HEK293T (cell line): ENCODE data around the gene RPL35.

Experiments used
- CTCF ChIA-PET: fragments of 350-600 bp; formaldehyde crosslinking; extraction: SDS; loops from one replicate; lab custom pipeline; 2021; ENCODE audit warnings: antibody characterized with exemption, inconsistent platforms; lab: Yijun Ruan, JAX
- POLR2A ChIA-PET: fragments of 350-600 bp; formaldehyde crosslinking; extraction: SDS; loops from one replicate; lab custom pipeline; 2020; ENCODE audit warnings: antibody characterized with exemption, inconsistent platforms; lab: Yijun Ruan, JAX
- DNase-seq: peaks from one replicate; pipeline ENCODE4 v3.0.0; 2012; ENCODE audit warnings: mixed read lengths; ENCODE audit errors: extremely low spot score
- ARNT ChIP-seq: fragments of 450-650 bp; IDR thresholded peaks from 2 replicates; pipeline ENCODE4 v1.6.1; 2017; ENCODE audit warnings: mild to moderate bottlenecking
- BHLHE40 ChIP-seq: fragments of 450-650 bp; IDR thresholded peaks from 2 replicates; pipeline ENCODE4 v1.6.1; 2016; ENCODE audit warnings: mild to moderate bottlenecking, moderate library complexity, borderline replicate concordance
- CTBP1 ChIP-seq: fragments of 450-650 bp; IDR thresholded peaks from 2 replicates; pipeline ENCODE4 v1.6.1; 2016; ENCODE audit warnings: borderline replicate concordance
- ELF4 ChIP-seq: fragments of 450-650 bp; IDR thresholded peaks from 2 replicates; pipeline ENCODE4 v1.6.1; 2017; ENCODE audit warnings: antibody characterized with exemption
- FOXA1 ChIP-seq: fragments of 450-650 bp; IDR thresholded peaks from 2 replicates; pipeline ENCODE4 v1.6.1; 2016; ENCODE audit warnings: mild to moderate bottlenecking
- FOXK2 ChIP-seq: fragments of 450-650 bp; IDR thresholded peaks from 2 replicates; pipeline ENCODE4 v1.6.1; 2016; ENCODE audit warnings: mild to moderate bottlenecking
- FOXM1 ChIP-seq: fragments of 450-650 bp; IDR thresholded peaks from 2 replicates; pipeline ENCODE4 v1.6.1; 2017; ENCODE audit warnings: mild to moderate bottlenecking, borderline replicate concordance
- HDGF ChIP-seq: fragments of 450-650 bp; IDR thresholded peaks from 2 replicates; pipeline ENCODE4 v1.6.1; 2017; ENCODE audit warnings: antibody characterized with exemption, borderline replicate concordance
- L3MBTL2 ChIP-seq: fragments of 450-650 bp; conservative IDR thresholded peaks from 2 replicates; pipeline ENCODE4 v1.6.1; 2016; ENCODE audit warnings: mild to moderate bottlenecking
- LEF1 ChIP-seq: fragments of 450-650 bp; IDR thresholded peaks from 2 replicates; pipeline ENCODE4 v1.6.1; 2017; ENCODE audit warnings: mild to moderate bottlenecking, borderline replicate concordance
- NFRKB ChIP-seq: fragments of 450-650 bp; IDR thresholded peaks from 2 replicates; pipeline ENCODE4 v1.6.1; 2016; ENCODE audit warnings: mild to moderate bottlenecking, moderate library complexity
- SP1 ChIP-seq: fragments of 450-650 bp; IDR thresholded peaks from 2 replicates; pipeline ENCODE4 v1.6.1; 2017
- SUZ12 ChIP-seq: fragments of 450-650 bp; IDR thresholded peaks from 2 replicates; pipeline ENCODE4 v1.6.1; 2016; ENCODE audit warnings: mild to moderate bottlenecking
- TARDBP ChIP-seq: fragments of 450-650 bp; IDR thresholded peaks from 2 replicates; pipeline ENCODE4 v1.6.1; 2016
- ZNF384 ChIP-seq: fragments of 450-650 bp; IDR thresholded peaks from 2 replicates; pipeline ENCODE4 v1.6.1; 2016
- TF ChIP-seq, protein P1 (sequence below): fragments of 450-650 bp; IDR thresholded peaks from 2 replicates; pipeline ENCODE4 v1.6.1; 2016

RPL35 gene

DNA sequence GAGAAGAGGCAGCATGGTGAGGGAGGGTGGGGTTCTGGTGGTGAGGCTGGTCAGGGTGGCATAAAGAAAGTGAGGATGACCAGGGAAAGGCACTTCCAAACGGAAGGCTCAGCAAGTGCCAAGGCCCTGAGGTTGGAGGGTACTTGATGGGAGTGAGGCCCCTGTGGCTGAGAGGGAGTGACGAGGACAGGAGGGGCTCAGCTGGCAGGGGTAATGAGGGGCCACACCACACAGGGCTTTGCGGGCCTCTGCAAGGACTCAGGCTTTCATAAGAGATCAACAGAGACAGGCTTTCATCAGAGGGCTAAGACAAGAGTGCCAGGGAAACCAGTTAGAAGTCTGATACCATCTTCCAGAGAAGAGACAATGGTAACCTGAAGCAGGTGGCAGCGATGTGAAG lies 23.8 kb upstream of the RPL35 start:
- TF ChIP-seq FOXK2 = no peak
- no peak for TF ChIP-seq SP1
- TF ChIP-seq HDGF = no peak
- TF ChIP-seq CTBP1 = no peak
- no peak for TF ChIP-seq ZNF384
- TF ChIP-seq, protein P1, sequence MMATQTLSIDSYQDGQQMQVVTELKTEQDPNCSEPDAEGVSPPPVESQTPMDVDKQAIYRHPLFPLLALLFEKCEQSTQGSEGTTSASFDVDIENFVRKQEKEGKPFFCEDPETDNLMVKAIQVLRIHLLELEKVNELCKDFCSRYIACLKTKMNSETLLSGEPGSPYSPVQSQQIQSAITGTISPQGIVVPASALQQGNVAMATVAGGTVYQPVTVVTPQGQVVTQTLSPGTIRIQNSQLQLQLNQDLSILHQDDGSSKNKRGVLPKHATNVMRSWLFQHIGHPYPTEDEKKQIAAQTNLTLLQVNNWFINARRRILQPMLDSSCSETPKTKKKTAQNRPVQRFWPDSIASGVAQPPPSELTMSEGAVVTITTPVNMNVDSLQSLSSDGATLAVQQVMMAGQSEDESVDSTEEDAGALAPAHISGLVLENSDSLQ = no peak
- no peak for TF ChIP-seq FOXM1
- TF ChIP-seq L3MBTL2 = no peak
- TF ChIP-seq SUZ12 = no peak
- no peak for TF ChIP-seq BHLHE40
- no peak for TF ChIP-seq TARDBP
- no peak for TF ChIP-seq ARNT
- TF ChIP-seq ELF4 = no peak
- TF ChIP-seq NFRKB = no peak
- no peak for TF ChIP-seq FOXA1
- TF ChIP-seq LEF1 = no peak
- no peak for DNase-seq
- ChIA-PET POLR2A (no interaction called here), CTCF (no interaction called here)

DNA sequence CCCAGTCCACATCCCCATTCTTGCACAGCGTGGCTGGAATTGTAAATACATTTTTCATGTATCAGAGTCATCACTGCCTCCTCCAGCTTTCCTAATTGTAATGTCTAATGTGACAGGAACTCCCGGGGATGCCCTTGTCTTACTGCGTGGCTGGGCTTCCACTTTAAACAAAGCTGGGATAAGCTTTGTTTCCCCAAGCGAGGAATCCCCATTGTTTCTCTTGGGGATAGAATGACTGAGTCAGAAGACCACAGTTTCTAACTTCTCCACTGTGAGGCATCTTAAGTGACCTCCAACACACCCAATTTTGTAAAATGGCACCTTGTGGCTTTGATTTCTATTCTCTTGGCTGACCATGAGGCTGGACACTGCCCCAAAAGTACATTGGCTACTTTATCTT lies 22.6 kb upstream of the RPL35 start:
- no peak for DNase-seq
- no peak for TF ChIP-seq SUZ12
- TF ChIP-seq SP1 = no peak
- TF ChIP-seq CTBP1 = no peak
- TF ChIP-seq, protein P1 = no peak
- TF ChIP-seq HDGF = no peak
- POLR2A ChIA-PET = no interaction called here
- CTCF ChIA-PET = no interaction called here

DNA sequence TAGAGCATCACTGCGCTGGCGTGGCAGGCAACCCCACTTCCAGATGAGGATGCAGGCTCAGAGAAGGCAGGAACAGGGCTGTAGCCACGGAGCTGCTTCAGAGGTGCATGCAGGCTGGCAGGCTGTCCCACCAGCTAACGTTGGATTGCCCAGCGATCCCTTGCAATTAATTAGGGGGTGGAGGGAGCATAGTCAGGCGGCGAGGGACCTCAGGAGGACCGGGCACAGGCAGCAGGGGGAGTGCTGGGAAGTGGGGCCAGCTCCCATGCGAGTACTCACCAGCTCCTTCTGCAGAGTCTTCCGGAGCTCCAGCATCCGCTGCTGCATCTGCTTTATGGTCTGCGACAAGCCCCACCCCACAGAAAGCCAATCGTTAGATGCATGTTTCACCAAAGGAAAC lies 20.5 kb upstream of the RPL35 start:
- TF ChIP-seq L3MBTL2 = no peak
- no peak for TF ChIP-seq BHLHE40
- no peak for TF ChIP-seq SUZ12
- no peak for TF ChIP-seq ELF4
- TF ChIP-seq CTBP1 = no peak
- no peak for TF ChIP-seq ARNT
- CTCF ChIA-PET = no interaction called here
- POLR2A ChIA-PET = no interaction called here
- no peak for DNase-seq

DNA sequence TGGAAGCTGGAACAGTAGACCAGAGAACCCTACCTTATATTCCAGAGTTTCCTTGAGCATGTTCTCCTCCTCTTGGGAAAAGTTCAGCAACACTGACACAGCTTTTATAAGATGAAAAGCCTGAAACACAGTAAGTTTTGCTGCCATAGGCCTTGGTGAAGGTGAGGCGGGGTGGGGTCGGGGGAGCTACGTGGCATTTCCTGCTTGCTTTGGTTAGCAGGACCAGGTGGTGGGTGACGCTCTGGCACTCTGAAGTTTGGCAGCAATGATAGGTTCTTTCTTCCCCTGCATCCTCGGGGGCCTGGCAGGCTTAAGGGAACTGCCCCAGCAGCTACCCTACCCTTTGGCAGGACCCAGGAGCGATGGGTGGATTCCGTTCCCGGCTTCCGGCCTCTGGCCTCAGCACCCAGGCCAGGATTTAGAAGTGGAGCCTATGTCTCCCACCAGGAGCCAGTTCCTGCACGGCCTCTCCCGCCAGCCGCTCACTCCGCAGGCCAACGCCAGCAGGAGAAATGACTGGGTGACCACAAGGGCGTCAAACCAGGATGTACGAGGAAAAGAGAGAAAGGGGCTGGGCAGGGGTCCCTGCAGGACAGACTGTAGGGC lies 19.5 kb upstream of the RPL35 start:
- CTCF ChIA-PET = no interaction called here

DNA sequence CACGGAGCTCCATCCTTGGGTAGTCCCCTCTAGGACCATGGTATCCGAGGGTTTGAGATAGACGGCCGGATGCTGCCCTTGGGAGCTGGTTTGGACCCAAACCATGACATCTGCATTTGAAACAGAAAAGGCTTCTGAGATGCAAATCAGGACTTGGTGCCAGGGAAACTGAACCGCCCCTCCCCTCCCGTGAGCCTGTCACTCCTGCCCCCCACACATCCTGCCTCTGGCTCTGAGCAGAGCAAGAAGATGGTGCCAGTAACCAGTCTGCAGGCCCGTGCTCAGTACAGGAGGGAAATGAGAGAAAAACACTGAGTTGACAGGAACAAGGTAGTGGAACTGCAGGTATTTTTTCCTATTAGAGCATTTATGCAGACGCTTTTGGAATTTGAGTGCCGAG lies 18.7 kb upstream of the RPL35 start:
- no peak for TF ChIP-seq BHLHE40
- no peak for TF ChIP-seq ZNF384
- TF ChIP-seq FOXK2 = no peak
- TF ChIP-seq FOXM1 = no peak
- DNase-seq = no peak
- CTCF ChIA-PET = interaction anchor here (0.6 kb wide), 1 partner anchor 263 kb away, joined by 3 read pairs; the partner anchor contains the start of gene SCAI
- POLR2A ChIA-PET = interaction anchor here (1.0 kb wide), 1 partner anchor 11 kb away, joined by 3 read pairs; no protein-coding TSS in a partner anchor

More for the DNA sequence above, 19.5 kb upstream of the RPL35 start:
- TF ChIP-seq SP1 = no peak
- no peak for TF ChIP-seq LEF1
- POLR2A ChIA-PET = no interaction called here
- no peak for DNase-seq

DNA sequence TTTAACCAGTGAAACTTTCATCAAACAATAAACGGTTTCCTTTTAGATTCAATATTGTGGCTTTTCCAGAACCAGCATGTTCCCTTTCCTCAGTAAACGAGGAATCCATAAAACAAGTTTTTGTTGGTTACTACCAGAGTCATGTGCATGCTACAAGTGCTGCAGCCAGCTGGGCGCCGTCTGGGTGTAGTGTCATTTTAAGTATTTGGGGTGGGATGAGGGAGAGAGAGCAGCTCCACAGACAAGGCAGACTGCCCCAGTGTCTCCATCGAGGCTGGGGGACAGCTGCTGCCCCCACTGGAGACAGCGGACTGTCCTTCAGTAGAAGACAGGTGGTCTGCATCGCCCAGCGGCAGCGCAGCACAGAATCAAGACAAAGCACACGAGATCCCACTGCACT lies 17.5 kb upstream of the RPL35 start:
- CTCF ChIA-PET = no interaction called here
- DNase-seq = no peak
- POLR2A ChIA-PET = interaction anchor here (1.7 kb wide), 1 partner anchor 10 kb away, joined by 6 read pairs; no protein-coding TSS in a partner anchor
- TF ChIP-seq FOXK2 = no peak
- no peak for TF ChIP-seq ZNF384
- TF ChIP-seq FOXM1 = no peak
- no peak for TF ChIP-seq TARDBP
- TF ChIP-seq SP1 = no peak
- no peak for TF ChIP-seq NFRKB
- no peak for TF ChIP-seq ARNT
- TF ChIP-seq LEF1 = no peak
- no peak for TF ChIP-seq SUZ12
- TF ChIP-seq HDGF = no peak
- no peak for TF ChIP-seq CTBP1
- no peak for TF ChIP-seq BHLHE40
- TF ChIP-seq, protein P1 = no peak
- TF ChIP-seq FOXA1 = no peak
- no peak for TF ChIP-seq L3MBTL2
- no peak for TF ChIP-seq ELF4

DNA sequence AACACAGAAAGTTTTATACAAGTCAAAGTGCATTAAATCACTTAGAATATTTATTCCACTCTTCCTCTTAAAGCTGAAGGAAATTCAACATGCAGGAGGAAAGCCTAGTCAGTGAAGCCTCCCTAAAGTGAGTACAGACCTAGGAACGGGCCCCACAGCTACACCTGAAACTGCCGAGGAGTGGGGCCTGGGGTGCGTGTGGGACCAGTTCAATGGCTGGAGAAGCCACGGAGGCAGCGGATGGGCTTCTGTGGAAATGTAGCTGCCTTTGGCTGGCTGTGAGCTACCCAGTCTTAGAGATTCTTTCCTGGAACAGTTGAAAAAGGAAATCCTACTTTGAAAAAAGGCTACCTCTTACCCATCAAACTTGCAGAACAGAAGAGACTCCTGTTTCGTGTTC lies 16.8 kb upstream of the RPL35 start:
- TF ChIP-seq SP1 = no peak
- TF ChIP-seq TARDBP = no peak
- no peak for TF ChIP-seq FOXM1
- no peak for TF ChIP-seq BHLHE40
- no peak for TF ChIP-seq FOXK2
- no peak for TF ChIP-seq ARNT
- no peak for TF ChIP-seq CTBP1
- no peak for TF ChIP-seq ZNF384
- TF ChIP-seq, protein P1 = no peak
- TF ChIP-seq ELF4 = no peak
- no peak for TF ChIP-seq FOXA1
- TF ChIP-seq HDGF = no peak
- no peak for TF ChIP-seq LEF1
- no peak for TF ChIP-seq SUZ12
- no peak for TF ChIP-seq NFRKB
- no peak for TF ChIP-seq L3MBTL2
- ChIA-PET CTCF (interaction anchor here (1.3 kb wide), 1 partner anchor 101 kb away, joined by 3 read pairs; no protein-coding TSS in a partner anchor), POLR2A (interaction anchor here (1.3 to 1.7 kb wide), 2 partner anchors 10 to 16 kb away, joined by 4 to 6 read pairs; partner anchors contain the start of gene ARPC5L)
- DNase-seq = no peak
